Left kidney (tissue), 2 donors: Measurements from ENCODE around the gene UBE2D1. TPM values are rescaled to one million over a fixed set of nuclear protein-coding genes. Genes with fewer than 3 reads are reported as not detected.

ENCODE experiments used
- DNase-seq: peaks from one replicate; pipeline ENCODE4 v3.0.0-alpha.2; 2013
- polyA plus RNA-seq: library from polyadenylated mRNA; unstranded; fragments of 120-200 nt; gene quantifications from one replicate; pipeline ENCODE4 v1.2.1, GENCODE V29; 2013; ENCODE audit not compliant: insufficient read length

Gene UBE2D1
- polyA plus RNA-seq, 1 donor, result 42.8 TPM

DNA sequence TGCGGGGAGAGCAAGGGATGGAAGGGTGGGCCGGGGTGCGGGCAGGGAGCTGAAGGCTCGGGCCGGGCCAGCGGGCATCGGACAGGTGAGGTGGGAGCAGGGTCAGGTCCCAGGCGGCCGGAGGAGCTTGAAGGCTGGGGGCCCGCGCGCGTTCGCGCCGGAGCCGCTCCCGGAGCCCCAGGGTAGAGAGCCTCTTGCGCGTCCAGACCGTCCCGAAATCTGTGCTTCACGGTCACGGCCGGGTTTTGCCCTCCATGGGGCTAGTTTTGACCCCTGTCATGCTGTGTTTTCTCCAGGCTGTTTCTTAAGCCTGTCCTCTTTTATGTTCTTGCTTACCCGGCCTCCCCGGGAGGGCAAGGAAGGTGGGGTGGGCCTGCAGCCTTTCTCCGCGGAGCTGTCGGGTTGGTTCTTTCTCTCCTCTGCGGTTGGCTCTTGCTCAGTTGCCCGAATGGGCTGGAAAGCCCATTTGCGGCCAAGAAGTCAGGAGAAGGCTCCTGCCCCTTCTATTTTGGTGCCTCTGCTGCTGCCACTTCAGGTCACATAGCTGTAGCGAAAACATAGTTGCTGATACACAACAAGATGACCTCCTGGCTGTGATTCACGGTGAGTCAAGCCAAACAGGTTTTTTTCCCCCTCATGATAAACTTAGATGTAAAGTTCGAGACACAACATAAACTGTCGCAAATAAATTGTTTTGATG, 650 bp downstream of the UBE2D1 start:
- DNase-seq, result peak; percentile 18

DNA sequence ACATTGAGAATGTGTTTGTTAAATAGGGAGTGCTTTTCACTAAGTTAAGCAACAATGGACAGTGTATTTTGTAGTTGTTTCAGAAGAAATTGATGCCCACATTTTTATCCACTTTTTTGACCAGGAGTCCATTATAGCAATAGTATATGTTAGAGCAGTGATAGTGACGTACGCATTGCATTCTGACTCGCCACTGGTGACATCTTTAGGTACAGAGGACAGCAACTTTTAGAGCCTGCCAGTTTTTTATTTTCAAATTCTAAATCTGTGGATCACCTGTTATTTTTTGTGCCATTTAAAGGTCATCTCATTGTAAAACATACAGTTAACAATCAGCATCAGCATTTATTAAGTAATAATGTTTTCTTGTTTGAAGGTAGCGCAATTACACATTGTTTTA, 1.4 kb downstream of the UBE2D1 start:
- no peak for DNase-seq

DNA sequence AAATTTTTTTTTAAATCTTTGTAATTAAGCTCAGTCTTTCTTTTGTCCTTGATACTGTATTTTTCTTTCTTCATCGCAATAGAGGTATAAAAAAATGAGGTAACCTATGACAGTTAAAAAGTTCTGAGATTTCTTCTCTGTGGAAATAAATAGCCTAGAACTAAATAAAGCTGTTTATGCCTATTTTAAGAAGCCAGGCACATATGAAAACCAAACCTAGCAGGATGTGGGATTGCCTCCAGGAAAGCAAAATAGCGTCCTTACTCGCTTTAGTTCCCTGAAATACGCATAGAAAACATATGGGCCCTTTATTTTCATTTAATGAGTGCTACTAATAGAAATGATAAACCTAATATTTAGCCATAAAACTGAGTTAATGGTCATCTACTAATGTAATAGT, 6.6 kb downstream of the UBE2D1 start:
- no peak for DNase-seq

DNA sequence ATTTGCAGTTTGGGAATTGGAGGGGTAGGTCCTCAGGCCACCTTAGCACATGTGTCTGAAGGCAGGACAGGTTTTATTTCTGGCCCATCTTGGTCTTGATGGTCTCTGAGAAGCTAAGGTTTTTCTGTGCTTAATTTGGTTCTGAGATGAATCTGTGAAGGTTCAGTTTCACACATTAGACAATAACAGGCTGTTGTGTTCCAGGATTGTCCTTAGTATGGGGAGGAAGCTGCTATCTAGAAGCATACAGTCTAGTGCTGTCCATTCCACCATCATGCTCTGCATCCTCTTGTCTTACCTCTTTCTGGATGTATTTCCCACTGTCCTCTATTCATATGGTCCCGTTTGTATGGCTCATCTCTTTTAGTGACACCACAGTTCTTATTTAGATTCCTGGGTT, 7.1 kb downstream of the UBE2D1 start:
- DNase-seq, result no peak

DNA sequence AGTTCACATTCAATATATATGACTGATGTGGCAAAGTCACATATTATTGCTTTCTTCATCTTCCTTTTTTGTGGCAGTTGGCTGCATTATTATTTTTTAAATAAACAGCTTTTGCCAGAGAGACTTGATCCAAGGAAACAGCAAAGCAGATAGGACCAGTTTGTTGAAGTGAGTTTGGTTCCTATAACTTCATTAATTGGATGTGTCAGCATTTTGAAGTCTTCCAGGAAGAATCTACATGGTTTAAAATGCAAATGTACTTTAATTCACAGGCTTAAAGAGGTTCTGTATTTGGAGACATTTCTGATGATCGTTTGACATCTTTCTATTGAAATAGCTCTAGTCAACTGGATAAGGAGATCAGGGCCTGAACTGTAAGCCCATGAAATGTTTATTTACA, 13.2 kb downstream of the UBE2D1 start:
- DNase-seq, result no peak

DNA sequence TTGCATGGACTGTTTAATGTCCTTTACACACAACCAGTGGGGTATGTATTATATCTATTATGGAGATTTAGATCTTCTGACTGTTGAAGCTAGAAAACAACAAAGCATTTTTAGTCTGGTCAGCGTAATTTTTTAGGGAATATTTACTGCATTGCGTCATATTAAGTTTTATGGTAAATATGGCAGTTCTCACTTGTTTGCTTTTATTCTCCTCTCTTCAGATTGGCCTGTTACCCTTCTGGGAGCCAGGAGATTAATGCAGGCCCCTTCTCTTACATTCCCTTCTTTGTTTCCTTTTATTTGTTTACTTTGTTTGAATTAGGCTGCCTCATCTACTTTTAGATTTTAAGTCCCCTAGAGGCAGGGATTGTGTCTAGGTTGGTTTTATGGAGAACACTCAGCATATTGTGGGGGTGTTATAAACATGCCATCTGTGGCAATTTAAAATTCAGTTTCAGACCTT, 13.8 kb downstream of the UBE2D1 start:
- DNase-seq, result no peak

DNA sequence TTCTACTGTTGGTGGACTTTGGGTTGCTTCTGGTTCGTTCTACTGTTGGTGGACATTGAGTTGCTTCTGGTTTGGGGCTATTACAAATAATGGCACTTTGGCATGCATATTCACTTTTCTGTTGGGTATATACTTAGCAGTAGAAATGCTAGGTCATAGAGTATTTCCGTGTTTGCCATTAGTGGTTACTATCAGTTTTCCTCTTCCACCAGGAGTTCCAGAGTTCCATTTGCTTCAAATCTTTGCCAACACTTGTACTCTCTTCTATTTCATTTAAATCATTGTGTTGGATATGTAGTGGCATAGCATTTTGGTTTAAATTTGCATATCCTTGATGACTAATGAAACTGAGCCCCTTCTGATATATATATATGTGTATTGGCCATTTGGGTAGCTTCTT, 15.2 kb downstream of the UBE2D1 start:
- no peak for DNase-seq

DNA sequence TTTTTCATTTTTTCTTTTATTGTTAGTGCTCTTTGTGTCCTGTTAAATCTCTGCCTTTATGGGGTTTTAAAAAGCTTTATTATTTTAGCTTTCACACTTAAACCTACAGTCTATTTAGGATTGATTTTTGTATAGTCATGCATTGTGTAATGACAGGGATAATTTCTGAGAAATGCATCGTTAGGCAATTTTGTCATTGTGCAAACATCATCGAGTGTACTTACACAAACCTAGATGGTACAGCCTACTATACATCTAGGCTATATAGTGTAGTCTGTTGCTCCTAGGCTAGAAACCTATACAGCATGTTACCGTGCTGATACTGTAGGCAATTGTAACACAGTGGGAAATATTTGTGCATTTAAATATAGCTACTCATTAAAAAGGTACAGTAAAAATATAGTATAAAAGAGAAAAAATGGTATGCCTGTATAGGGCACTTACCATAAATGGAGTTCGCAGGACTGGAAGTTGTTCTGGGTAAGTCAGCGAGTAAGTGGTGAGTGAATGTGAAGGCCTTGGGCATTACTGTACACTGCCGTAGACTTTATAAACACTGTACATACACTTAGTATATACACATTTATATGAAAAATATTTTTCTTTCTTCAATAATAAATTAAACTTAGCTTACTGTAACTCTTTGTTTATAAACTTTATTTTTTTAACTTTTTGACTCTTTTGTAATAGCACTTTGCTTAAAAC, 16.0 kb downstream of the UBE2D1 start:
- no peak for DNase-seq

DNA sequence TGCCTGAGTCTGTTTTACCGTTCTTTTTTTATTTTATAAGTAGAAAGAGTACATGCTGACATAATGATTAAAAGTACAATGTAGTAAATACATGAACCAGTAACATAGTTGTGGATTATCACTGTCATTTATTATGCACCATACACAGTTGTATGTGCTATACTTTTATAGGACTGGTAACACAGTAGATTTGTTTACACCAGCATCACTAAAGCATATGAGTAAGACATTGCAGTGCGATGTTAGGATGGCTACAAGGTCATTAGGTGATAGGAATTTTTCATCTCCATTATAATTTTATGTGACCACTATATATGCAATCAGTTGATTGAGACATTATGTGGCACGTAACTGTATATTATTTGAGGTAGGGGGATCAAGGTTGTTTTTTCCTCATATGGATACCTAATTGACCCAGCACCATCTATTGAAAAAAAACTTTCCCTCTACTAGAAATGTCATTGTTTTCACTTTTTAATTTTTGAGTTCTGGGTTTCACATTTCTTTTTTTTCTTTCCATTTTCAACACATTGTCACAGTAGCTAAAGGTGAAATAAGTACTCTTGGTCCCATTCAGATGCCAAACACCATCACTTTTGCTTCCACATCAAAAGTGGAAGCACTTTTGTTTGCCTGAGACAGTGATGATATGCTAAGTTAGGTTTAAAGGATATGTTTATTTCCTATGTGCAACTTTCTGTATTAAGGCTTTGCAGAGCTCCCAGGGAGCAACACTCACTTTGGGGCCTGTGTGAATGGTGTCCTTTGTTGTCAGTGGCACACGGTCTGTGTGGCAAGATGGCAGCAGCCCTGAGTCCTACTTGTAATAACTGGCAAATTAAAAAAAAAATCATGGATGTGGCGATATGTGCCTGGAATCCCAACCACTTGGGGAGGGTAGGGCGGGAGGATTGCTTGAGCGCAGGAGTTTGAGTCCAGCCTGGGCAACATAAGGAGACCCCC, 17.1 kb downstream of the UBE2D1 start:
- no peak for DNase-seq

DNA sequence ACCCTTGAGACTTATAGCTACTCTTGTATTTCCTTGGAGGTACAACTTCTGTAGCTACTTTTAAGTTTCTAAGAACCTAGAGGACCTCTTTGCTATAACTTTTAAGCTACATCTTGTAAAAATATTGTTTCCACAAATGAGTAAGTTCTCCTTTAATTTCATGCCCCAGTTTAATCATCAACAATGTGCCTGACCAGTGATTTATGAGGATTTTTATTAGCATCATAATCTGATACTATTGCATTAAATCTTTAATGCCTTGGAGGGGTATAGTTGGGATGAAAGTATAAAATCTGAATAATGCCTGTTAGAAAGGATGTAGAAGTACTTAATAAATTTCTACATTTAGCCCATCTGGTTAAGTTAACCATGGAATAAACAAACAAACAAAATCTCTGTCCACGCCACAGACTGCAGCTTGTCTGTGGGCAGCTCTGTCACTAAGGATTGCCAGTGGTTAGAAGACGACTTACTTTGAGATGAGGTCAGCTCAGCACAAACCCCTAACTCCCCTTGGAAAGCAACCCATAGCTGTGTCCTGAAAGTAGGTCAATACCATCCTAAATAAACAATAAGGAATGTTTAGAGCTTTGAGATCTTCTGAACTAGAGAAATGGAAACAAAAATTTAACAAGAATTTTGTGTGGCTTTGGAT, 18.3 kb downstream of the UBE2D1 start:
- DNase-seq, result no peak

DNA sequence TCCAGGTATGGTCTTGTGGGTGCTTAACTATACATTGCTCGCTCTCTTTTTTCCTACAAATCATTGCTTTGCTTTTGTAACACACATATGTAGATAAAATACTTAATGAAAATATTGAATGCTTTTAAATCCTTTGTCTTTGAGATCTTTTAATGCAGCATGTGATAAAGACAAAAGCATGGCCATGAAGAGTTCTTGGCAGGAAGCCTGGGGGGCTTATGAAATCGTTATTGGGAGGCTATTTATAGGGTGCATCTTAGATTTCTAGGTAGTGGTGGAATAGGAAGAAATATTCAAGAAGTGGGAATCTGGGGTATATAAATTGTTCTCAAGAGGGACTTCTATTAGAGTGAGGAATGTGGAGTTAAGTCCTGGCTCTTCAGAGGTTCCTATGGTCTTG, 21.9 kb downstream of the UBE2D1 start:
- DNase-seq, result no peak

DNA sequence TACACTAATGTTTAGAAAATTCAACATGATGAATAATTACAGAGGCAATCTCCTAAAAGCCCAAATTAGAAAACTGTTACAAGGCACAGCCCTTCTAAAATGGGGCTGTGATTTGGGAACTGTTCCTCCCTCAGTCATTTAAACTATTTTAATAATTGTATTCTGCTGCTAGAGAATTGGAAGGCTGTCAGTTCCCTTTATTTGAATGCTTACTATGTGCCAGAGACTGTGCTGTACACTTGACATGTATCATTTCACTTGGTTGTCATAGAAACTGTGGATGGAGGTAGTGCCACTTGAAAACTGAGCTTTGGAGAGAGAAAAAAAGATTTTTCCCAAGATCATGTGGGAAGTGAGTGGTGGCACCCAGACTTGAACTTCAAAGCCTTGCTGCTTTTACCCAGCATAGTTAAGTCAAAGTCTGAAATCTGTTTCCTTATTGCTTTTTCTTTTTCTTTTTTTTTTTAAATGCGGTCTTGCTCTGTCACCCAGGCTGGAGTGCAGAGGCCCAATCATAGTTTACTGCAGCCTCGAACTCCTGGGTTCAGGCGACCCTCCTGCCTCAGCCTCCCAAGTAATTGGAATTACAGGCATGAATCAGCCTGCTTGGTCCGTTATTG, 23.6 kb downstream of the UBE2D1 start:
- DNase-seq, result no peak

DNA sequence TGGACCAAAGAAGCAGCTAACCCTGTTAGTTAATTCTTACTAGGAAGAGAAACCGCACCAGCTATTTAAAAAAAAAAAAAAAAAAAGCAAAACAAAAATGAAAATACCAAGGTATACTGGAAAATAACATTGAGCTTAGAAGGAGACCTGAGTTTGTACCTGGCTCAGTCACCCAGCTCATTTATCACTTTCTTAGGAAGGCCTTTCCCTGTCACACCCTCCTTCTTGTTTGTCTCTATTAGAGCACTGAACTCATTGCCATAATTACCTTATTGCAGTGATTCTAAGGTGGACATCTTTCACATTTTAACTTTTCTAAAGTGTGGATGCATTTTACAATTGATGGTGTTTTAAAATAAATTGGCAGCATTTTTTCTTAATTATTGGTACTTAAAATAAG, 24.1 kb downstream of the UBE2D1 start:
- DNase-seq, result no peak

DNA sequence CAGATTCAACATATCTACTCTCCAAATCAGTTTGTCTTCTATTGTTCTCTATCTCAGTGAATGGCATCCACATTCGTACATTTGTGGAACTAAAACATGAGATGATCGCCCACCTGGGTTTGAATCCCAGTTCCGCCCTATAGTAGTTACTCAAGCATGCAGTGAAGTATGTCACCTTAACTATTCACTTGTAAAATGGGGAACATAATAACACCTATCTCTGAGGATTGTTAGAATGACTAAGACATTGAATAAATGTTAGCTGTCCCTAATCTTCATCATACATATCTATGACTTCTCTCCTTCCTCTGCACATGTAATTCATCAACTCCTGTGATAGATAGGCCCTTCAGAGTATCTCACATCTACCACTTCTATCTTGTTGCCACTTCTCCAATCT, 24.7 kb downstream of the UBE2D1 start:
- no peak for DNase-seq

DNA sequence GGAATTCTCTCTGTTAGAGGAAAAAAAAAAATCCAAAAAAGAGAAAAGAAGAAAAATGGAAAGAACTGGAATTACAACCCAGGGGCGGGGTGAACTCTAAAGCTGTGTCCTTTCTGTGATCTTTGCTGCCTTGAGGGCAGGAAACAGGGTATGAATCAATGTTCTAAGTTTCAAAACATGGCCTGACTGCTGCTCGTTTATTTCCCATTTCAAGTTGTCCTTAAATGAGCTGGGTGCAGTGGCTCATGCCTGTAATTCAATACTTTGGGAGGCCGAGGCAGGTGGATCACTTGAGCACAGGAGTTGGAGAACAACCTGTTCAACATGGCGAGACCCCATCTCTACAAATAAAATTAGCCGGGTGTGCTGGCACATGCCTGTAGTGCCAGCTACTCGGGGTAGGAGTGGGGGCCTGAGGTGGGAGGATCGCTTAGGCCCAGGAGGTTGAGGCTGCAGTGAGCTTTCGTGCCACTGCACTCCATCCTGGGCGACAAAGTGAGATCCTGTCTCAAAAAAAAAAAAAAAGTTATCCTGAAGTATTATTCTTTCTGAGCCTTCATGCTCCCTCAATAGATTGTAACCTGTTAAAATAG, 25.7 kb downstream of the UBE2D1 start:
- DNase-seq, result peak; percentile 6

DNA sequence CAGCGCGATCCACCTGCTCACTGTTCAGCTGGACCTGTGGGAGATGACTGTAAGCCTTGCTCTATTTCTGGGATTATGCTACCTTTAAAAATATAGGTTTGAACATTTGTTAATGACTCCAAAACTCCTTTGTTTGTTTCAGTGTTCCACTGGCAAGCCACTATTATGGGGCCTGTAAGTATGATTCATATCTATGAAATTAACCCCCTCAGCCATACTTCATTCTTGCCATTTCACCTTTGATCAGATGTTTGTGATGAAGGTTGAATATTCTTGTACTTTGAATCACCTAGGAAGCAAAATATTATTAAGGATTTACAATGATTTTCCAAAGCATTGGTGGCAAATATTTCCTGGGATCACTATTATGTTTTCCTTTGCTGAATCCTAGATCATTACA, 26.5 kb downstream of the UBE2D1 start:
- no peak for DNase-seq

DNA sequence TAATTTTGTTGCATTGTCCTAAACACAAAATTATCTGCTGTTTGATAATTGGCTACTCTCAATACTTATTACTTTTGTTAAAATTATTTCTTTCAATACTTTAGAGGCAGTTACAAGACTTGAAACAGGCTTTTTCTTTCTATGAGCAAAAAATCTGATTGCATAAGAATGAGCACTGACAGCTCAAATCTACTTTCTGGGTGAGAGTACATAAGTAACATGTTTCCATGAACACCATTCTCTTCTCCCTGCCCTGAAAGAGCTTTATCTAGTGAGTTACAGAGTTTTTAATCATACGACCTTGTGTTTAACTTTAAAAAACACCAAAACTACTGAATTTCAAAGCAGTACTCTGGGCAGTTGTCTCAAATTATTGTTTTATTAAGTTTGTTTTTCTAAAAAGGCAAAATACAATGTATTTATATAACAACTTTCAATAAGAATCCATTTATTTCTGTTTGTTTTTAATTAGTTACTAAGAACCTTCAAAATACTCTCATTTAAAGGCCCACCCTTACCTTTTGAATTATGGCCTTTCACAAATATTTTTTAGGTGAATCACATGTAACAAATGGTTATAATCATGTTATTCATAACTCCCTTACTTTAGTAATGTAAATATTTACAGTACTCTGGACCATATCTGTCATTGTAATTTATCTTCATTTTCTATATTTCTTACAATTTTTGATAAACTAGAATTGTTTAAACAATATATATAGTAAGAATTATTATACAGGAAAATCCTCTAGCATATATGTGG, 27.4 kb downstream of the UBE2D1 start:
- no peak for DNase-seq

DNA sequence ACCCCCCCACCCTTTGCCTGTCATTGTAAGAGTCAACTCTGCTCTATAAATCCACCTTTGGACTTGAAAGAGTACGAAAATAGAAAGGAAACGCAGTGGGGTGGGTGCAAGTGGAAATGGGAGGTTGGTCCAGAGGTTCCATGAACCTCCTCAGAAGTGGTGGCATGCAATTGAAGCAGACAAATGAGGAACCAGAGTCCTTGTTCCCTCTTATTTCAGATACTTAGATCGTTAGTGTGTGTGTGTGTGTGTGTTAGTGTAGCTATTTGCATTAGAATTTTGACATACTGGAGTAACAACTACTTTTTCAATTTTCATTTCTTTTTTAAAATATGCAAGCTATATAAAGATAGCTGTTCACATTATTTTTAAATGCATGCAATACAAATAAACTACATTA, 32.3 kb downstream of the UBE2D1 start:
- no peak for DNase-seq

DNA sequence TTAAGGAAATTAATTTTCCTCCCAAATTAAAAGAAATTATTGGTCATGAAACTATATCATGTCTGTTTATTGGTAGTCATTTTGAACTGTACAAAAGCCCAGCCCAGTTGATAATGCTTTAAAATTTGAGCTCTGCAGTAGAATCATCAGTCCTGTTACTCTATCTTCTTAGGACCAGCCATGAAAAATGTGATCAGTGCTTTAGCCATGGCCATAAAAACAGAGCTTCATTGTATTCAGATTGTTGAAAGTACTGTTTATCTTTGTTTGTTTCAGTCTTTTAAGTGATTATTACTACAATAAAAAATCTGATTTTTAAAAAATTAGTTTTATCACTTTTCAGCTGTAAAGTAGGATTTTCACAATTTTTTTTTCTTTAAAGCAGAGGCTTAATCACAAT, 36.7 kb downstream of the UBE2D1 start:
- DNase-seq, result no peak

DNA sequence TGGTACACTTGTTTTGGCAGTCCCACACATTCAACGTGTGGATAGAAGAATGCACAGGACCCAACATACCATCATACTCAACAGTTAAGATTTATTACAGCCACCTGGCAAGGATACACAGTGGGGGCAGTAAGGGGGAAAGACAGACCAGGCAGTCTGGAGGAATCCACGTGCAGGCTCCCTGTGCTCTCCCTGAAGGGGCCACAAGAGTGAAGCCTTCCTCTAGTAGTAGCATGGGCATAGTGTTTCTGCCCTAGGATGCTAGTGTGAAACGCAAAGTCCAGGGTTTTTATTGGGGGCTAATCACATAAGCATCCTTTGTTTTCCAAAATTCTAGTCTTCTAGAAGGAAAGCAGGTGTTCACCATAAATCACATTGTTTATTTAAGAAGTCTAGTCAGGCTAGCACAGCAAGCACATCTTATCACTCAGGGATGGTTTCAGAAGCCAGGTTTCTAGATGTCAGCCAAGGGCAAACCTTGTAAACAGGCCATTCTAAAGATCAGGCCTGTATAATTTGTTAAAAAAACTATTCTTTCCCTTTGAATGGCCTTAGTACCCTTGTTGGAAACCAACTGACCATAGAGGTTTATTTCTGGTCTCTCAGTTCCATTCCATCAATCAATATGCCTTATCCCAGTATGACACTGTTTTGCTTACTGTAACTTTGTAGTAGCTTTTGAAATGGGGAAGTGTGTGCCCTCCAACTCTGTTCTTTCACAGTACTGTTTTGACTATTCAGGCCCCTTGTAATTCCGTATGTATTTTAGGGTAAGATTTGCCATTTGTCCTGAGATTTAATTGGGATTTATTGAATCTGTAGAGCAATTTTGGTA, 38.0 kb downstream of the UBE2D1 start:
- no peak for DNase-seq
